HepG2 (cell line): Measurements from ENCODE around the gene DDN. TPM values are rescaled to one million over a fixed set of nuclear protein-coding genes. Genes with fewer than 3 reads are reported as not detected.

Experiments
- AGO1 ChIP-seq: fragments of 200-400 bp; formaldehyde crosslinking; IDR thresholded peaks from 2 replicates; pipeline ENCODE4 v1.6.1; 2017; ENCODE audit warnings: mild to moderate bottlenecking, low read depth, low read length, moderate library complexity; ENCODE audit not compliant: poor library complexity, severe bottlenecking
- ATF3 ChIP-seq: sonication (generic); formaldehyde crosslinking; IDR thresholded peaks from 2 replicates; pipeline ENCODE4 v1.4.0; 2020; ENCODE audit warnings: missing genetic modification reagents
- CERS6 ChIP-seq: sonication (generic); formaldehyde crosslinking; IDR thresholded peaks from 2 replicates; pipeline ENCODE4 v1.5.0; 2020; ENCODE audit warnings: missing genetic modification reagents
- DZIP1 ChIP-seq: sonication (generic); formaldehyde crosslinking; IDR thresholded peaks from 2 replicates; pipeline ENCODE4 v1.5.0; 2020; ENCODE audit warnings: mild to moderate bottlenecking, missing genetic modification reagents
- ELF3 ChIP-seq: IDR thresholded peaks from 2 replicates; pipeline ENCODE4 v1.6.1; 2016; ENCODE audit warnings: missing genetic modification reagents, missing compliant biosample characterization
- HNRNPLL ChIP-seq: fragments of 200-400 bp; formaldehyde crosslinking; IDR thresholded peaks from 2 replicates; pipeline ENCODE4 v1.6.1; 2017; ENCODE audit warnings: mild to moderate bottlenecking, low read depth, low read length; ENCODE audit not compliant: poor library complexity, severe bottlenecking
- HOXA5 ChIP-seq: sonication (generic); formaldehyde crosslinking; IDR thresholded peaks from 2 replicates; pipeline ENCODE4 v1.4.0; 2020; ENCODE audit warnings: missing genetic modification reagents
- MBNL3 ChIP-seq: fragments of 250-450 bp; sonication (Bioruptor Pico); conservative IDR thresholded peaks from 2 replicates; pipeline ENCODE4 v1.8.0; 2022; ENCODE audit warnings: mild to moderate bottlenecking, inconsistent platforms
- PITX1 ChIP-seq: sonication (generic); formaldehyde crosslinking; IDR thresholded peaks from 2 replicates; pipeline ENCODE4 v1.5.1; 2020; ENCODE audit warnings: mild to moderate bottlenecking, missing genetic modification reagents
- RBFOX2 ChIP-seq: fragments of 200-400 bp; formaldehyde crosslinking; IDR thresholded peaks from 2 replicates; pipeline ENCODE4 v1.6.1; 2017; ENCODE audit warnings: low read depth, mild to moderate bottlenecking, low read length
- SMARCE1 ChIP-seq: fragments of 450-650 bp; IDR thresholded peaks from 2 replicates; pipeline ENCODE4 v1.6.1; 2017; ENCODE audit warnings: borderline replicate concordance
- SP5 ChIP-seq: IDR thresholded peaks from 2 replicates; pipeline ENCODE4 v1.6.1; 2016; ENCODE audit warnings: low read depth, borderline replicate concordance
- TFDP1 ChIP-seq: IDR thresholded peaks from 2 replicates; pipeline ENCODE4 v1.6.1; 2016; ENCODE audit warnings: missing compliant biosample characterization, missing genetic modification reagents, borderline replicate concordance
- XBP1 ChIP-seq: sonication (generic); formaldehyde crosslinking; IDR thresholded peaks from 2 replicates; pipeline ENCODE4 v1.5.0; 2020; ENCODE audit warnings: missing genetic modification reagents
- ZFP1 ChIP-seq: IDR thresholded peaks from 2 replicates; pipeline ENCODE4 v1.6.1; 2016
- ZFP36L1 ChIP-seq: sonication (generic); formaldehyde crosslinking; IDR thresholded peaks from 2 replicates; pipeline ENCODE4 v1.8.0; 2022; ENCODE audit warnings: mild to moderate bottlenecking, missing genetic modification reagents, moderate library complexity
- ZFYVE20 ChIP-seq: sonication (generic); formaldehyde crosslinking; IDR thresholded peaks from 2 replicates; pipeline ENCODE4 v1.8.0; 2023; ENCODE audit warnings: low read depth, mild to moderate bottlenecking, moderate library complexity, missing genetic modification reagents, borderline replicate concordance
- ZMYM3 ChIP-seq: sonication (generic); formaldehyde crosslinking; IDR thresholded peaks from 2 replicates; pipeline ENCODE4 v1.5.1; 2020; ENCODE audit warnings: mild to moderate bottlenecking, missing genetic modification reagents
- ZNF24 ChIP-seq: fragments of 450-650 bp; IDR thresholded peaks from 2 replicates; pipeline ENCODE4 v1.6.1; 2017; ENCODE audit warnings: antibody characterized with exemption, mild to moderate bottlenecking
- ZNF382 ChIP-seq: sonication (generic); formaldehyde crosslinking; IDR thresholded peaks from 2 replicates; pipeline ENCODE4 v1.5.0; 2020; ENCODE audit warnings: missing genetic modification reagents, mild to moderate bottlenecking, borderline replicate concordance
- ZNF562 ChIP-seq: sonication (generic); formaldehyde crosslinking; IDR thresholded peaks from 2 replicates; pipeline ENCODE4 v1.8.0; 2022; ENCODE audit warnings: missing genetic modification reagents, borderline replicate concordance
- ZNF660 ChIP-seq: sonication (generic); formaldehyde crosslinking; IDR thresholded peaks from 2 replicates; pipeline ENCODE4 v1.5.1; 2020; ENCODE audit warnings: mild to moderate bottlenecking, low read depth, missing genetic modification reagents, borderline replicate concordance
- ZNF782 ChIP-seq: sonication (generic); formaldehyde crosslinking; IDR thresholded peaks from 2 replicates; pipeline ENCODE4 v1.4.0; 2020; ENCODE audit warnings: missing genetic modification reagents, mild to moderate bottlenecking, borderline replicate concordance
- ZSCAN12 ChIP-seq: sonication (generic); formaldehyde crosslinking; IDR thresholded peaks from 2 replicates; pipeline ENCODE4 v1.9.0; 2021; ENCODE audit warnings: mild to moderate bottlenecking, missing genetic modification reagents
- polyA plus RNA-seq, 8 experiments: library from polyadenylated mRNA; depleted of rRNA in 3 of 8; stranded (reverse) in 7 of 8; unstranded in 1 of 8; fragments of >200 nt; fragmentation: Illumina TruSeq in 4 of 8; extraction: Trizol in 4 of 8; gene quantifications; 2 replicates each; pipeline versions ENCODE4 v1.2.1 to v1.2.3, GENCODE V29; 2011 to 2016; ENCODE audit warnings: low read depth in 4 of 8, missing spikeins in 1 of 8, mixed read lengths in 1 of 8; ENCODE audit not compliant: insufficient read depth in 1 of 8
- total RNA-seq, 5 experiments: library from RNA; depleted of rRNA; stranded (reverse); fragments of >200 nt; fragmentation: Illumina TruSeq; extraction: Trizol; gene quantifications; 2 replicates each; pipeline ENCODE4 v1.2.3, GENCODE V29; 2016; ENCODE audit warnings: low read depth in 1 of 5

The DDN gene
- total and polyA plus RNA-seq, 2 of the 13 experiments (the other 11 are each of a cell fraction or from before 2014, with no cell fraction given): 0.24 to 0.53 TPM

- TF ChIP-seq ZNF782 (no peak; the same call in none of the 2 replicates), ZSCAN12 (CRISPR knock-in tag) (0 out of 2 replicates have a peak, but pooled peaks have one; percentile 45), TFDP1 (CRISPR knock-in tag) (peak; percentile 47; the same call in 1 of the 2 replicates), XBP1 (CRISPR knock-in tag) (no peak), ZNF562 (CRISPR knock-in tag) (no peak), ZFP1 (CRISPR knock-in tag) (no peak), HOXA5 (CRISPR knock-in tag) (peak; percentile 45; the same call in 1 of the 2 replicates), SMARCE1 (no peak), ZNF382 (CRISPR knock-in tag) (no peak), DZIP1 (CRISPR knock-in tag) (no peak), ZNF660 (no peak), HNRNPLL (peak; percentile 71), MBNL3 (no peak), SP5 (no peak; the same call in 1 of the 2 replicates), ZNF24 (no peak), ZFYVE20 (CRISPR knock-in tag) (no peak), RBFOX2 (peak; percentile 96), ELF3 (CRISPR knock-in tag) (peak; percentile 39; the same call in 1 of the 2 replicates), PITX1 (no peak), AGO1 (peak; percentile 96), ZFP36L1 (peak; percentile 46; the same call in 1 of the 2 replicates), CERS6 (CRISPR knock-in tag) (no peak), ZMYM3 (CRISPR knock-in tag) (no peak), ATF3 (CRISPR knock-in tag) (peak; percentile 44; the same call in 1 of the 2 replicates)
Measured at GRCh38 chr12:49018261-49019119, 19.3 kb upstream of the DDN start, which contains the start of gene PRKAG1 (continued).
